GM21515 (cell line): ENCODE data around the gene CSGALNACT2.

ENCODE experiments used
- ATAC-seq: cut with Tn5 transposase; IDR thresholded peaks from one replicate; pipeline ENCODE4 v1.9.1; 2021; ENCODE audit not compliant: unreplicated experiment

The CSGALNACT2 gene

GRCh38 chr10:43199684-43200537, 61.7 kb downstream of the CSGALNACT2 start:
- no peak for ATAC-seq

GRCh38 chr10:43200538-43201390, 62.5 kb downstream of the CSGALNACT2 start:
- ATAC-seq: no peak

GRCh38 chr10:43201545-43202131, 63.4 kb downstream of the CSGALNACT2 start:
- ATAC-seq: no peak

GRCh38 chr10:43202224-43202656, 64.0 kb downstream of the CSGALNACT2 start:
- peak; percentile 50 for ATAC-seq

- ATAC-seq: peak; percentile 42
These were observed 64.6 kb downstream of the CSGALNACT2 start for GRCh38 chr10:43202657-43203447.

- peak; percentile 39 for ATAC-seq
These were observed 65.3 kb downstream of the CSGALNACT2 start for GRCh38 chr10:43203448-43204041.

GRCh38 chr10:43204042-43204942, 66.0 kb downstream of the CSGALNACT2 start:
- peak; percentile 9 for ATAC-seq

- ATAC-seq: peak; percentile 61
These were observed 66.9 kb downstream of the CSGALNACT2 start for GRCh38 chr10:43204943-43205671.

GRCh38 chr10:43205681-43206390, 67.6 kb downstream of the CSGALNACT2 start:
- ATAC-seq: no peak

- no peak for ATAC-seq
These were observed 68.4 kb downstream of the CSGALNACT2 start for GRCh38 chr10:43206391-43207235.

- ATAC-seq: no peak
These were observed 70.2 kb downstream of the CSGALNACT2 start for GRCh38 chr10:43208147-43209073.

- no peak for ATAC-seq
These were observed 70.8 kb downstream of the CSGALNACT2 start for GRCh38 chr10:43209074-43209455.

GRCh38 chr10:43209651-43210141, 71.5 kb downstream of the CSGALNACT2 start:
- ATAC-seq: no peak

GRCh38 chr10:43210556-43210955, 72.3 kb downstream of the CSGALNACT2 start:
- no peak for ATAC-seq

- ATAC-seq: no peak
These were observed 72.8 kb downstream of the CSGALNACT2 start for GRCh38 chr10:43211030-43211429.
